ENCODE results near the gene ST14.
A peak's percentile ranks its signal among the peaks of the same experiment; 100 is the strongest.
"Not testable (repeated sequence)": the region's sequence is repeated elsewhere in the genome, so short reads cannot be mapped to it uniquely, and the experiment has no call there.

Gene ST14

DNA sequence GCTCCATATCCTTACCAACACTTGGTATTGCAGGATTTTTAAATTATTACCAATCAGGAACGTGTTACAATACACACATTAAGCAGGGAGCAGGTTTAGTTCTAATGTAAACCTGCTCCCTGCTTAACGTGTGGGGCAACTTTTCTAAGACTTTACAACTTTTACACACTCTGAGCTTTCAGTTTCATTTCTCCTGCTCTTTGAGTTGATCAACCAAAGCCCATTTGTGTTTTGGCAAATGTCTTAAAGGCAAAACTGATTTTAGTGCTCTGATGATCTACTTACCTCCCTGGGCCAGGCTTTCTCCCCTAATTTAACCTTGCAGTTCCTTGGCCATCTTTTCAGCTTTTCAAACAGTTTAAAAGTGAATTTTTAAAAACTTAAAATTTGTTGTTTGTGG is 84.2 kb downstream of the ST14 start:
- no peak for DNase-seq

DNA sequence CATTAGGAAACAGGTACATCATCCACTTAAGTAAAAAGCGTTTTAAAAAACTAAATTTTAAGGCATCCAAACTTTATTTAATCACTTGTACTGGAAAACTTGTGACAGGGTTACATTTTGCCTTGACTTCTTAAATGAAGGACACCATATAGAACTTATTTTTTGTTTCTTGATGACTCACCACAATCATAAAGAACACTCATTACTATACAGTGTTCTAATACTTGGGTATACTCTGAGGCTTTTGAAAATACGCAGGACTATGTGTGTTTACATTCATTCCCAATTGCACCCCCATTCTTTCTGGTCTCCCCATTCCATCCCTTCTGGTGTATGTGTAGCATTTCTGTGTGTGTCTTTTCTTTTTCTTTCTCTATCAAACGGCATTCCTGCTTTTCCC is 85.3 kb downstream of the ST14 start:
- no peak for DNase-seq

DNA sequence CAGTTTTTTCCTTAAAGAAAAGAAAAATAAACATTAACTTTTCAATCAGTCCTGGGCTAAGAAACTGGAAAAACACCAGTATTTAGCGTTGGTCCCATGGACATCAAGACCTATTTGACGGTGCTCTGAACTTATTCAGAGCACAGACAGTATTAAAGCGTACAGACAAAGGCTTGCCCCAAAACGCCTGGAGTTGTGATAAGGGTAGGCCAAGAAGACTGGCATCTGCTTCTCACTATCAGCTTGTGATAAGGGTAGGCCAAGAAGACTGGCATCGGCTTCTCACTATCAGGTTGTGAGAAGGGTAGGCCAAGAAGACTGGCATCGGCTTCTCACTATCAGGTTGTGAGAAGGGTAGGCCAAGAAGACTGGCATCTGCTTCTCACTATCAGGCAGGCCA is 85.8 kb downstream of the ST14 start:
- not testable (repeated sequence) for DNase-seq

DNA sequence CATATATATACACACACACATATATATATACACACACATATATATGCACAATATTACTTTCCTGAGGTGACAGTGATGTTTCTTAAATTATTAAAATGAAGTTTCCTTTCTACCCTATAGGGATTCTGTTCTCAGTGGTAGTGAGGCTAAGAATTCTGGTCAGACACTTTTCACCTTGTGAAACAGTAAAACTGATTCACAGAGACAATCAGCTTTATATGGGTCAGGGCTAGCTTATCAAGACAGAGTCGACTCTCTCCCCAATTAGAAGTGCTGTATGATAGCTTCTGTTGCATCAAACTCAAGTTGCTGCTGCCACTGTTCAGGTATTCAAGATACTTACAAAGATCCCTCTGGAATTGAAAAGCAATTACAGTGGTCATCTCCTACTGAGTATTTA is 86.7 kb downstream of the ST14 start:
- no peak for DNase-seq

DNA sequence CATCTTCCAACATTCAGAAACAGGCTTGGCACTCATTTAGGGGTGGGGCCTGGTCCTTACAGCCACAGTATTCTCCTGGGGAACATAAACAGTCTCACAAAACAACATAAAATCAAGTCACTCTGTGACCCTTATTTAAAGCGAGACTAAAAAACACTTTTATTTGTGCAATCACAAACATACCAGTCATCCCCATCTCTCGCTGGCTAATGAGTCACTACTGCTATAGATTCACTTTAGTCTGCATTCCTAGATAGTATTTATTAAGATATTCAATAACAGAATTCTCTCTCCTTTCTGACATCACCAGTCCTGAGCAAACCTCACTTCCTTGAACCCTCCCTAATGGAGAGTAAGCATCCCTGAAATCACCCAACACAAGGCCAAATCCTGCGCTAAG is 87.2 kb downstream of the ST14 start:
- DNase-seq = peak; percentile 27

DNA sequence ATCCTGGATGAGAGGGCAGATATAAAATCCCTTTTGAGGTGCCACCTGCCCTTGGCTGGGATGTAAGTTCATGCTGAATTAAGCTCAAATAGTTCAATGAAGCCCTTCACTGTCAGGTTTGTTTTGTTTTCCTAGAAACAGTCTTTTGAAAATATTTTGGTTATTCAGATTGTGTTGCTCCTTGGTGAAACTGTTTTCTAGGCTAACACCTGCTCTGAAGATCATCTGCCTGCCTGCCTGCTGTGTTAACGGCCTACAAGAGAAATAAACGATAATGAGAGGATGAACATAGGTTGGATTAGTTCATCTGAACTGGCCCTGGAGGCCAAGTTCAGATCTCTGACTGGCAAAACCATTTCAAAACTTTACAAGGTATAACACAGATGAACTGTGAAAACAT is 87.7 kb downstream of the ST14 start:
- DNase-seq = no peak

DNA sequence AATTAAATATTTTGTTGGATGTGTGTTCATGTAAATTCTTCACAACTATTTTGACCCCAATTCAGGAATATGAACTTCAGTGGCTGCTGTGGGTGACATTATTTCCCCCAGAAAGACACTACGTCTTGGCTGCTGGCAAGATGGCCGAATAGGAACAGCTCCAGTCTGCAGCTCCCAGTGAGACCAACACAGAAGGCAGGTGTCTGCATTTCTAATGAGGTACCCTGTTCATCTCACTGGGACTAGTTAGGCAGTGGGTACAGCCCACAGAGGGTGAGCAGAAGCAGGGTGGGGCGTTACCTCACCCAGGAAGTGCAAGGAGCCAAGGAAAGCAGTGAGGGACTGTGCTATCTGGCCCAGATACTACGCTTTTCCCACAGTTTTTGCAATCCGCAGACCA is 89.8 kb downstream of the ST14 start:
- DNase-seq = no peak

DNA sequence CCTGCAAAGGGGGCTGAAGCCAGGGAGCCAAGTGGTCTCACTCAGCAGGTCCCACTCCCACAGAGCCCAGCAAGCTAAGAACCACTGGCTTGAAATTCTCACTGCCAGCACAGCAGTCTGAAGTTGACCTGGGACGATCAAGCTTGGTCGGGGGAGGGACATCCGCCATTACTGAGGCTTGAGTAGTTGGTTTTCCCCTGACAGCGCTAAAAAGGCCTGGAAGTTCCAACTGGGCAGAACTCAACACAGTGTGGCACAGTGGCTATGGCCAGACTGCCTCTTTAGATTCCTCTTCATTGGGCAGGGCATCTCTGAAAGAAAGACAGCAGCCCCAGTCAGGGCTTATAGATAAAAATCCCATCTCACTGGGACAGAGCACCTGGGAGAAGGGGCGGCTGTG is 90.3 kb downstream of the ST14 start:
- DNase-seq = not testable (repeated sequence)

DNA sequence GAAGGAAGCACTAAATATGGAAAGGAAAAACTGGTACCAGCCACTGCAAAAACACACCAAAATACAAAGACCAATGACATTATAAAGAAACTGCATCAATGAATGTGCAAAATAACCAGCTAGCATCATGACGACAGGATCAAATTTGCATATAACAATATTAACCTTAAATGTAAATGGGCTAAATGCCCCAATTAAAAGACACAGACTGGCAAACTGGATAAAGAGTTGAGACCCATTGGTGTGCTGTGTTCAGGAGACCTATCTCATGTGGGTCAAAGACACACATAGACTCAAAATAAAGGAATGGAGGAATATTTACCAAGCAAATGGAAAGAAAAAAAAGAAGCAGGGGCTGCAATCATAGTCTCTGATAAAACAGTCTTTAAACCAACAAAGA is 92.2 kb downstream of the ST14 start:
- DNase-seq = not testable (repeated sequence)
